GM19035 (cell line): ENCODE measurements around the gene LDLRAD4.

Experiments used
- ATAC-seq: cut with Tn5 transposase; IDR thresholded peaks from one replicate; pipeline ENCODE4 v1.9.1; 2021; ENCODE audit not compliant: unreplicated experiment

LDLRAD4 gene

DNA sequence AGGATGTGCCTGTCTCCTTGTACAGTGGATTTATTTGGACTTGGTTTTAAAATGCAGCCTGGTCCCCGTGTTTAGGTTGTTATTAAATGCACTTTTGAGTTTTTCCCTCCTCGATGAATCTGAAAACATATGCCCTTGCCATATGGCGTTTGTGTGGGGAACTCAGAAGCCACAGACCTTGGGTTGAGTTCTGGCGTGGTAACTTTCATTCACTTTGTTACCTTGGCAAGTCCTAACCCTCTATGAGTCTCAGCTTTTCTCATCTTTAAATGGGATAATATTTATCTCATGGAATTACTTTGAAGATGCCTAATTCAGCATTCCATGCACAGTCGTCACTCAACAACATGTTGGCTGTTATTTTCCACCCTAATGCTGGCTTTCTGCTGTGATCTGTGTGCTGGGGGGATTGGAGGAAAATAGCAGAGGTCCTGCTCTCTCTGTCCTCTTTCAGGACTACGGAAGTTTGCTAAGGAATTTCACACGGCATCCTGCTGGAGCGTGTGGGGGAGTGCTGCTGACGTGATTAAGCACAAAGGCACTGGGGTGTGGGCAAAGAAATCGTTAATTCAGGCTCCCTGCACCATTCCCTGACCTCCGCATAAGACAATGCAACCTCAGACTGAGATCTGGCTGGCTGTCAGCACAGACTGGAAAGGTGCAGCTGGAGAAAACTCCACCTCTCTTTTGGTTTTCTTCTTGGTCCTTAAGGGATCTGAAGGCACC is 61.7 kb downstream of the LDLRAD4 start:
- ATAC-seq = no peak

DNA sequence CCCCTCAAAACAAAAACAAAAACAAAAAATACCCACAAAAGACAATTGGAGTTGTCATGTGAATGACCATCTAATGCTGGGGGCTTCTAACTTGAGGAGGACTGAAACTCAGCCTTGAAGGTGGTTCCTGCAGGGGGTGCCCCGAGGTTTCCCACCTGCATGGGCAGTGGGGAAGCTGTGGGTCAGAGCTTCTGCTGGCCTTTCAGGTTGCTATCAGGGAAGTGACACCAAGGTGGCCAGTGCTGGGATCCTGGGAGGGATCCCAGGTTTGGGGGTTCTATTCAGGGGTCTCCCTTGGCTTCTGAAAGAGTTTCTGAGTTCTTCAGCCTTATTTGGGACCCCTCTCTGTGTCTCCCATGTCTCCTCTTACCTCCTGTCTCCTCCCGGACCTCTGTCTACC is 62.8 kb downstream of the LDLRAD4 start:
- ATAC-seq = no peak

DNA sequence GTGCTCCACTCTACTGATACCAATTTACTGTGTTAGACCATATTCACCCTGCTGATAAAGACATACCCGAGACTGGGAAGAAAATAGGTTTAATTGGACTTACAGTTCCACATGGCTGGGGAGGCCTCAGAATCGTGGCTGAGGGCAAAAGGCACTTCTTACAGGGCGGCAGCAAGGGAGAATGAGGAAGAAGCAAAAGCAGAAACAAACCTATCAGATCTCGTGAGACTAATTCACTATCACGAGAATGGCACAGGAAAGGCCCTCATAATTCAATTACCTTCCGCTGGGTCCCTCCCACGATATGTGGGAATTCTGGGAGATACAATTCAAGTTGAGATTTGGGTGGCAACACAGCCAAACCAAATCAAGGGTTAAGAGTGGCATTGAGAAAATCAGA is 65.2 kb downstream of the LDLRAD4 start:
- ATAC-seq = no peak

DNA sequence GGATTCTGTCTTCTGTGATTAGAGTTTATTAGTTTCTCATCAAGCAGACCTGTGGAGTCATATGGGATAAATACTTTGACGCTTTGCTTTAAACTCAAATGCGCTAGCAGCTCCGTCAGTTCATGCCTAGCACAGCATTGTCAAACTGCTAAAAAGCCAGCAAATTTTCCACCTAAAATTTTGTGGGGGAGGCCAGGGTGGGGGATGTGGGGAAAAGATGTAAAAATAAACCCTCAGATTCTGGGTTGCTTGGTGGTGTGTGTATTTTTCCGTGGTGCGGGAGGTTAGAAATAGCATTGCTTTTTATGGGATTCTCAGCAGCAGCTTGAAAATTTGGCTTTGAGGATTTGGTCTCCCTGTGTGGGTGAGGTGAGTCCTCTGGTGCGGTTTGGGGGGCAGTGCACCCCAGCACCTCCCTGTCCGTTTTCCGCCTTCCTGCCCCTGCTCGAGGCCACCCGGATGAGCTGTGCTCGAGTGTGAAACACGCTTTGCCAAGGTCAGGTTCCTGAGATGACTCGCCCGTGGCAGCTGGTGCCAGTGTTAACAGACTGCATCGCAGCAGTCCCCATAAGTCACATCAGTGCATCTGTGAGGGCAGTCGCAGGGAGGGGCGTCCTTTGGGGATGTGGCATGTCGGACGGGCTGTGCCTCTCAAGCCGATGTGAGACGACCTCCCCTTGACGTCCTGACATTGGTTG is 65.9 kb downstream of the LDLRAD4 start:
- ATAC-seq = no peak

DNA sequence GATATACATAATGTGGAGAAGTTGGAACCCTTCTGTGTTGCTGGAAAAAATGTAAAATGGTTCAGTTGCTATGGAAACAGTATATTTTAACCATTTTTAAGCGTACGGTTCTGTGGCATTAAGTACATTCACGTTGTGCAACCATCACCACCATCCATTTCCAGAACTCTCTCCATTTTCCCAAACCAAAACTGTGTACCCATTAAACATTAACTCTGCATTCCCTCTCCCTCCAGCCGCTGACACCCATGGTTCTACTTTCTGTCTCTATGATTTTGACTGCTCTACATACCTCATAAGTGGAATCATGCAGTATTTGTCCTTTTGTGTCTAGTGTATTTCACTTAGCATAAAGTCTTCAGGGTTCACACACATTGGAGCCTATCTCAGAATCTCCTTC is 67.3 kb downstream of the LDLRAD4 start:
- no peak for ATAC-seq

DNA sequence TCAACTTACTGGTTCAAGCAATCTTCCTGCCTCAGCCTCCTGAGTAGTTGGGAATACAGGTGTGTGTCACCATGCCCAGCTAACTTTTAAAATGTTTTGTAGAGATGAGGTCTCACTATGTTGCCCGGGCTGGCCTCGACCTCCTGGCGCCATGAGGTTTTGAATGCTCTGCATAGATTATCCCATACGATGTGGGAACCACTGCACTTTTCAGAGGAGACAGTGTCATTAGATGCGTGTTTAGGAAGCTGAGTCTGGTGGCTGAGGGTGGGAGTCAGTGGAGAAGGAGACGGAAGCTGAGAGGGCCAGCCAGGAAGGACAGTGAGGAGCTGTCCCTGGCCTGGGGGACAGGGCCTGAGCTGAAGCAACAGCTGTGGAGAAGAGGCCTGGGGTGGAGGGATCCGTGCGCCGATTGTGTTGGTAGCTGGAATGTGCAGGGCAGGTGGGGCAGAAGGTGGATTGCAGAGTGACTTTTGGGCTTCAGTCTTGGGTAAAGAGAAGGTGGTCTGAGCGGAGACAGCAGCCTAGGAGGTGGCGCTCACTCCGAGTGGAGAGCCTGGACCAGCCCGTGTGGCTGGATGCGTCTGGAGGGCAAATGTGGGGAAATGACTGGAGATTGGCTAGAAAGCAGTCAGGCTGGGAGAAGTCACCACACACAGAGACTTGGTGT is 68.0 kb downstream of the LDLRAD4 start:
- ATAC-seq = no peak

DNA sequence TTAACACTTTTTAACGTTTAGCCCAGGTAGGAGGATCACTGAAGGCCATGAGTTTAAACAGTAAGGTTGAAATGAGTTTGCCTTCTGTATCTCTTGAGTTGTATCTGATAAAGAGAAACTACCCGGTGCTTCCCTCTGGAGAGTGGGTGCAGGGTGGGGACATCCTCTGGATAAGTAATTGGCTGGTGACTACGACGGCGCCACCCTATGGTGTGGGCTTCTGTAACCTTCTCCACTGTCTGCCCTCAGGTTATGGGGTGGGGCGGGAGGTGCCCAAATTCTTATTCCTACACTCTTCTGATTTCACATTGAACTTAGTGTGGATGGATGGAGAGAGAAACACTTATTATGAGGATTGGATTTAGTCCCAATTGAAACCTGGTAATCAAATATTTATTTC is 68.8 kb downstream of the LDLRAD4 start:
- no peak for ATAC-seq

DNA sequence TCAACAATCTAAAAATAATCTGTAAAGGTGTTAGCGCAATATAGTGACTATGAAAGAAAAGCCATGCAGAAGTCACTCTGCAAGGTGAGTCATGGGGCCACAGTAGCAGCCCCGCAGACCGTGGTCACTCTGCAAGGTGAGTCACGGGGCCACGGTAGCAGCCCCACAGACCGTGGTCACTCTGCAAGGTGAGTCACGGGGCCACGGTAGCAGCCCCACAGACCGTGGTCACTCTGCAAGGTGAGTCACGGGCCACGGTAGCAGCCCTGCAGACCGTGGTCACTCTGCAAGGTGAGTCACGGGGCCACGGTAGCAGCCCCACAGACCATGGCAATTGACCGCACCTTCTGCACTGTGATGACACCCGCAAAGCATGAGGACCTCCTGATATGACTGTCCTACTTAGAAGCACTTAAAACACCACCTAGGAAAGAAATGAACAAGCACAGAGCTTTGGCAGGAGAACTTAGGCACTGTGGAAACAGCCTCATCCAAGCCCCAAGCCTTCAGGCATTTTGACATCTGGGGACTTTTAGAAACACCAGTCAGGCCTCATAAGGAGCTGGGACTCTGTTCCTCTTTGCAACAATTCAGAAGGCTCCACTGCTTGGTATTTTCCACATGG is 70.1 kb downstream of the LDLRAD4 start:
- no peak for ATAC-seq

DNA sequence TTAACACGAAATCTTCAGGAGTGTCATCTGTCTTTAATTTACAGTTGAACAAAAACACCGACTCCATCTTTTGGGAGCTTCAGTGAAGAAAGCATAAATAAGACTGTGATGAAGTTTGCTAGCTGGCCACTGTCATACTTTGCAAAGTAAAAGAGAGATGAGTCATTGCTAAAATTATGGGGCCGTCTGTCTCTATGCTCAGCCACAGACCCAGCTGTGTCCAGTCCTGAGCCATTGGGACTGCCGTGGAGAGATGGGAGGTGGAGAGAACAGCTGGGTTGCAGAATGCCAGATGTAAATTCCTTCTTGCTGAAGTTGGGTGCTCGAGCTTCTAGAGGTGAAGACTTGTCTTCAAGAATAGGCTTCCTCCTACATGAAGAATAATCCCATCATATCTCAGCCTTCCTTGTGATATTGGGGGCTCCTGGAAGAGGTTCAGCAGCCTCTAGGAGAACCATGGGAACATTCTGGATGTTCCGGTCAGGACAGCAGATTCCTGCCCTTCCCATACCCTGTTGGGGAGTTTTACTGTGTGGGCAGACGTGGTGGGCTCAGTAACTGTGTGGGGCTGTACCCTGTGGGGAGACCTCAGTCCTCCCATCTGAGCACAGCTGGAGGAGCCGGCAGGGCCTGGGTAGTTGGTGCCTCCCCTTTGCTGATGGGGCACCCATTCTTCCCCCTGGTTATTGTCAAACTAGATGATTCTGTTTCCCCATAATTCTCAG is 71.1 kb downstream of the LDLRAD4 start:
- no peak for ATAC-seq

DNA sequence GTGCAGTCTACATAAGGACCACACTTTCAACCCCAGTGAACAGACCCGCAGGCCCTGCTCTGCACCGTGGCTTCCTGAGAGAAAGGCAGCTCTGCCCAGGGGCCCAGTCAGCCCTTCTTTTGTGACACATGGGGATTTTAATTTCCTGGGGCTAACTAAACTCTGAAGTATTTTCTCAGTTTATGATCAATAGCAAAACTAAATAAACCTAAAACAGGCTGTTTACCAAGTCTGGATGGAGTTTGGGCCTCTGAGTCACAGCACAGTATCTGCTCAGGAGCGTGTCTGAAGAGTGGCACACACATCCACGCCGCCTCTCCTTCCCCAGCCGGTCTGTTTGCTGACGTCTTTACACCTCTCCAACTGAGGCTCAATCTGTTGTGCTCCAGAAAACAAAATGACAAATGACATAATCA is 72.3 kb downstream of the LDLRAD4 start:
- no peak for ATAC-seq

DNA sequence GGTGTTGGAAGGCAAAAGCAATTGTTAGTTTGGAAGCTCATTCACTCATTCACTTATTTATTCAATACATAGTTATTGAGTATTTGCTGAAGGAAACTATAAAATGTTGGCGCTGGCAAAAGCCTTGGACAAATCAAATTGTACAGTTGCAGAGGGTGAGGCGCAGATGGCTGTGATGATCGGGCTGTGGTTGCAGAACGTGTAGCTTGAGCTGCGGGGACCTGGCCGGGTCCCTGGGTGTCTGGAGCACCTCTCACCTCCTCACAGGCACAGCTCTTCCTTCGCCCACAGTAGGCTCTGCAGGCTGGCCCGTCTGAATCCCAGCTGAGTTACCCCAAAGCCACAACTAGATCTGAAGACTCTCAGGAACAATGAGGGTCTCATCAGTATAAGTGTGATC is 72.7 kb downstream of the LDLRAD4 start:
- ATAC-seq = no peak

DNA sequence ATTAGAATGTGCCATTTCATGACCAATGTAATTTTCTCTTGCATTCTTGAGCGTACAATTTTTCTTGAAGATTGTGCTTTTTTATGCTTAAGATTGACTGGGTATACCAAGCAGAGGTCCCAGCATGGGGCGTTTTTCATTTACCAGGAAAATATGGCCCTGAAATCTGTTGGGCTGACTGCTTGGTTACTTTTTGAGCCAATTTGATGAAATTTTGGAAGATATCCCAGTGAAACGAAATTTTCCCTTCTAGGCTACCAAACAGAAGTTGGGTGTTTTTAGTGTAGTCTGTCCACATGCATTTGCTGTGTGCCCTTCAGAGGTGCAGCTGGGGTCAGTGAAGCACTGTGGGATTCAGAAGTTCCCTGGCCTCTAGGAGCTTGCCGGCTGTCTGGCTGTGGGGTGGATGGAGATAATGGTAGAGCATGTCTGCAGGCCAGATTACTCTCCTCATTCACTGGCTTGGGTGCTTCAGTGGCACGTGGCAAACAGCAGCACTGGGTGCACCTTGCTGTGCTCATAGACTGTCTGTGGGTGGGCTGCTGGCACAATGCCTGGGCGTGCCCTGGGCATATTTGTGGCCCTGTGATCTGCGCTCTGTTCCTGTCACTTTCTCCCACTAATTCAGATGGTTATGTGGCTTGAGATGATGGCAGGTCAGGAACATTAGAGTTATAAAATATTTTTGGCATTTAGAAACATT is 73.3 kb downstream of the LDLRAD4 start:
- no peak for ATAC-seq

DNA sequence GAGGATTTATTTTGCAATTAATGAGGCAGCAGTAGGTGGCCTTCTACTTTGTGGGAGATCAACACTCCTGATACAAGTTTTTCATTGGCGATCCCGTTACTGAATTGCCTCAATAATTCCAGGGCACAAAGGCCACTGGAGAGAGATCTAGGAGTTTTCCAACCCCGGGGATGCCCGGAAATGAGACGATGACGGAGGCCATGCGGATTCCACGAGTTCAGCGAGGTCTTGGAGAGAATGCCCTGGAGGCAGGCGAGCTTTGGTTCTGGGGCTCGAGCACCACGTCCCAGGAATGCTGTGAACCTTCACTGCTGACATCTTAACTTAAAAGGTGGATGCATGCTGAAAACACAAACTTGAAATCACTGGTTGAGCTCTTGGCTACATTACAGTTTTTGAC is 74.2 kb downstream of the LDLRAD4 start:
- ATAC-seq = no peak

DNA sequence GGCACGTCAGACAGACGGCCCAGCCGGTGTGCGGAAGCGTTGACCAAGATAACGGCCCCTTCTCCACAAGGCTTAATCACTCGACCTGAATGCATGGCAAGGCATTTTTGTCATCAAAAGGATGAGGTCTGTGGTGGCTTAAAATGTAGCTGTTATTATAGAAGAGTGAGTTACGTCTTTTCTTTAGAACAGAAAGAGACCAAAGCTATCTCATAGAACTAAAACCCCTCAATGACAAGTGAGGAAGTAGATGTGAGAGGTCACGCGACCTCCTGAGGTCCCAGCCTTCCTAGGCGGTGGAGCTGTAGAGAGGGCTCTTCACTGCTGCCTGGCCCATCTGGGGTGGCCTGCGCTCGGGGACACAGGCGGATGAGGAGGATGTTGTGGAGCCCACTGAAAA is 75.7 kb downstream of the LDLRAD4 start:
- ATAC-seq = no peak

DNA sequence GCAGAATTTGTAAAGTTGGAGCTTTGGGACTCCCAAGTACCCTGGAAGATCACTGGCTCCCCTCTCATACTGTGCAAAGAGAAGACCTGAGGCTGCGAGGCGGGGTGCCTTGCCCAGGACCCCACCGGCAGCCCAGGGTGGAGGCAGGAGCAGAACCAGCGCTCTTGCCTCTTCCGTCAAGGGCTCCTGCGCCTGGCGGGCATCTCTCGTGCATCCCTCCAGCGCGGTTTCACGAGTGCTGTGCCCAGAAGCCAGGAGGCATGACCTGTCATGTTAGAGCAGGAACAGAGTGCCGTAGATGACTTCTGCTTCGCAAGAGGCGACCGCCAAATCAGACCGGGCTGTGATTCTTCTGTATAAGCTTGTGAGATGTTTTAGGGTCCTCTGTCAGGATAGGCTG is 77.3 kb downstream of the LDLRAD4 start:
- ATAC-seq = no peak

DNA sequence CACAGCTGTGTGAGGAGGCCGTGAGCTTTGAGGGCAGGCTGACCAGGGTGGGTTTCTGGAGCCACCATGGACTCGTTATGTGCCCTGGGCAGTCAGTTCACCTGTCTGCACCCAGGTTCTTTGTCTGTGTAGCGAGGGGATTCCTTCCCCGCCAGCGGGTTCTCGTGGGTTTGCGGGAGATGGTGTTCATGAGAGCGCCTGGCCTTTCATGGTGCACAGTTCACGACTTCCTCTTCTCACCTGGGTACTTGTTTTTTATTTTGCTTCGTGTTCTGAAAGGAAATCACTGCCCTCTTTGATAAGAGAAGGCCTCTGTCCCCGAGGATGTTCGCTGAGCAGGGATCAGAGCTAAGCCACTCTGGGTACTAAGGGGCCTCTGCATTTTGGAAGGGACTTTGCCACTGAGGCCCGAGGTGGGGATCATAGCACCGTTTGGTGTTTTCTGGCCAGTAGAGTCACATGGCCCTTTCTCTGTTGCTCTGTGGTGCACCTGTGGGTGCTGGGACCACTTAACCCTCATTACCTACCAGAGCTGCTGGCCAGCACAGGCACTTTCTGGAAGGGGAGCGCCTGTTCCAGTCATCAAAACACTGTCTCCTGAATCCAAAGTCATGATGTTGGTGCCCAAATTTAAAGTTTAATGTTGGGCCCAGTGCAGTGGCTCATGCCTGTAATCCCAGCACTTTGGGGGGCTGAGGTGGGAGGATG is 78.5 kb downstream of the LDLRAD4 start:
- no peak for ATAC-seq

DNA sequence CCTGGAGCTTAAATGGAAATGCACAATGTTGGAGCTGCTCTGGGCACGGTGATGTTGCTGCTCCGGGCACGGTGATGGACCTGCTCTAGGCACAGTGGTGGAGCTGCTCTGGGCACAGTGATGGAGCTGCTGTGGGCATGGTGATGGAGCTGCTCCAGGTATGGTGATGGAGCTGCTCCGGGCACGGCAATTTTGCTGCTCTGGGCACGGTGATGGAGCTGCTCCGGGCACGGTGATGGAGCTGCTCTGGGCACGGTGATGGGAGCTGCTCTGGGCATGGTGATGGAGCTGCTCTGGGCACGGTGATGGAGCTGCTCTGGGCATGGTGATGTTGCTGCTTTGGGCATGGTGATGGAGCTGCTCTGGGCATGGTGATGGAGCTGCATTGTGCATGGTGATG is 79.7 kb downstream of the LDLRAD4 start:
- no peak for ATAC-seq

DNA sequence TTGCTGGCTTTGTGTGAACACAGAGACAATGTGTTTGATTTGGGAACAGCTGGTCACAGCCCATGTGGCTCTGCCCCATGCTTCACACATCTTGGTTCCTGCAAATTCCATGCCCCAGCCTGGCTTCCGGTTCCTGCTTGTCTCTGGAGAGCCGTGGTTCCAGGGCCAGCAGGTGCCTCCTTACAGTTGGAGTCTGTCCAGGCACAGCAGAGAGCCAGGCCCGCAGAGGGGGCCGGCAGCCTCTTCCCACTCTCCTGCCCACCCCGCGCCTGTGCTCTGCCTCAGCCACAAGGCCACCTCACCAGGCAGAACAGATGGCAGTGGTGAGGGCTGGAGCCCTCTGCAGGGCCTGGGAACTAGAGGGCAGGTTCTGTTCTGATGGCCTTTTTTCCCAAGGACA is 81.5 kb downstream of the LDLRAD4 start:
- no peak for ATAC-seq

DNA sequence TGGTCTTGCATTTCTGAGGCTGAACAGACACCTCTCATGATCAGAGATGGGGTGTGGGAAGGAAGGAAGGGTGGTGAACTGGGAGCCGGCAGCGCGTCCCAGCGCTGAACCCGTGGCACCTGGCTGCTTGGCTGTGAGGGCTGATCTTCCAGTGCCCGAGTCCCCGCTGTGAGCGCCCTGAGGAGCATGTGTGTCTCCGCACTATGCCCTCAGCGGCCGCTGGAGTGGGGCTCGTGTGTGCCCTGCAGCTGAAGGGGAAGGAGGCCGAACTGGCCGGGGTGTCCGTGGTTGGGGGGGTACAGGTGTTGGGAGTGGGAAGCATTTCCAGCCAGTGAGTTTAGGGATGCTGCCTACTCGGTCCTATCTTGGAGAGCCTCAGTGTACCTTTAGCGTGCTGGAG is 82.2 kb downstream of the LDLRAD4 start:
- ATAC-seq = no peak

DNA sequence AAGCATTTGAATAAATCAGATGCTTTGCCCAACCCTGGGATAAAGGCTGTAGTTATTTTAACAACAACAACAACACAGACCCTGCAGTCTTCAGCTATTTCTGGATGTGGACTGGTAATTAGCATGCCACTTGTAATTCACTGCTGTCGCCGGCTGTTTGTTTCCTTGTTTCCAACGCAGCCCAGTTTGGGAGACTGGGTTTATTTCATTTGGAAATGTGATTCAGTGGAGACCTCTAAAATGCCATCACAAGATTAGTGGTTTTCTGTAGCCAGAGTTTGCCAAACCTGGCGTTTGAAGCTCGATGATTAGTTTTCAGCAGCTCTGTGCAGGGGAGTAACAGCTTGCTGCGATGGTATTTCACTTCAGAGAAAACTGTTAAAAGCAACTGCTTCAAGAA is 83.5 kb downstream of the LDLRAD4 start:
- ATAC-seq = no peak
